ENCODE data around the gene REXO5. TPM values are rescaled to one million over a fixed set of nuclear protein-coding genes. Genes with fewer than 3 reads are reported as not detected.

REXO5 gene
- total and polyA plus RNA-seq, 7 donors = 0.63 to 1.8 (median 1.1) TPM

DNA sequence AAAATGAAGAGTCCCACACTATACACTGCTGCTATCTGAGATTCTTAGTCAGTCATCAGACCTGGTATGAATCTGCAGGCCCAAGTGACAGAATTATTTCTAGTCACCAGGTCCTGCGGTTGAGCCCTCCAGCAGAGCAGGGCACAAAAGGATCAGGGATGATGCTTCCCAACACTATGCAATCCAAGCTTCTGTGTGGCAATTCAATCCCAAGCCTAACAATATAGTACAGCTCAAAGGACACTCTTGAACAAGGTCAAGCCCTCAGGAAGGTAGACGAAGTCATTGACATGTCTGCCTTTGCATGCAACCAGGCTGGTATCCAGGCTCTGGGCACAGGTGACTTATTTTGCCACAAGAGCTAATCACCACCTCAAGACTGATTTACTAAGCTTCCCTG, 88.1 kb downstream of the REXO5 start:
- Histone ChIP-seq H3K27ac (no peak overlapping the region), H3K36me3 (ENCODE audit: insufficient read depth in 1 of 2, low read depth in 1 of 2) (peaks cover 5 to 21% of the 10 kb centered on the region in 2 donors), H3K4me3 (no peak overlapping the region), H3K4me1 (peaks cover 14% of the 10 kb centered on the region), H3K9me3 (no peaks in the 10 kb centered on the region), H3K27me3 (ENCODE audit: insufficient read depth in 3 of 3, low read length in 2 of 3) (no peaks in the 10 kb centered on the region)
- intact Hi-C loops (cut with DNase I) = no loop called here
- ATAC-seq (peak in 3 of 4 donors; percentile 56 to 86 (median 64)), DNase-seq (no peak)
- 65 to 73% (median 72%) methylated on average over 2 of the region's 2 CpGs for WGBS, 3 donors
- TF ChIP-seq, protein P1, sequence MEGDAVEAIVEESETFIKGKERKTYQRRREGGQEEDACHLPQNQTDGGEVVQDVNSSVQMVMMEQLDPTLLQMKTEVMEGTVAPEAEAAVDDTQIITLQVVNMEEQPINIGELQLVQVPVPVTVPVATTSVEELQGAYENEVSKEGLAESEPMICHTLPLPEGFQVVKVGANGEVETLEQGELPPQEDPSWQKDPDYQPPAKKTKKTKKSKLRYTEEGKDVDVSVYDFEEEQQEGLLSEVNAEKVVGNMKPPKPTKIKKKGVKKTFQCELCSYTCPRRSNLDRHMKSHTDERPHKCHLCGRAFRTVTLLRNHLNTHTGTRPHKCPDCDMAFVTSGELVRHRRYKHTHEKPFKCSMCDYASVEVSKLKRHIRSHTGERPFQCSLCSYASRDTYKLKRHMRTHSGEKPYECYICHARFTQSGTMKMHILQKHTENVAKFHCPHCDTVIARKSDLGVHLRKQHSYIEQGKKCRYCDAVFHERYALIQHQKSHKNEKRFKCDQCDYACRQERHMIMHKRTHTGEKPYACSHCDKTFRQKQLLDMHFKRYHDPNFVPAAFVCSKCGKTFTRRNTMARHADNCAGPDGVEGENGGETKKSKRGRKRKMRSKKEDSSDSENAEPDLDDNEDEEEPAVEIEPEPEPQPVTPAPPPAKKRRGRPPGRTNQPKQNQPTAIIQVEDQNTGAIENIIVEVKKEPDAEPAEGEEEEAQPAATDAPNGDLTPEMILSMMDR (IDR thresholded peaks at IDR 0.05) = no peak

DNA sequence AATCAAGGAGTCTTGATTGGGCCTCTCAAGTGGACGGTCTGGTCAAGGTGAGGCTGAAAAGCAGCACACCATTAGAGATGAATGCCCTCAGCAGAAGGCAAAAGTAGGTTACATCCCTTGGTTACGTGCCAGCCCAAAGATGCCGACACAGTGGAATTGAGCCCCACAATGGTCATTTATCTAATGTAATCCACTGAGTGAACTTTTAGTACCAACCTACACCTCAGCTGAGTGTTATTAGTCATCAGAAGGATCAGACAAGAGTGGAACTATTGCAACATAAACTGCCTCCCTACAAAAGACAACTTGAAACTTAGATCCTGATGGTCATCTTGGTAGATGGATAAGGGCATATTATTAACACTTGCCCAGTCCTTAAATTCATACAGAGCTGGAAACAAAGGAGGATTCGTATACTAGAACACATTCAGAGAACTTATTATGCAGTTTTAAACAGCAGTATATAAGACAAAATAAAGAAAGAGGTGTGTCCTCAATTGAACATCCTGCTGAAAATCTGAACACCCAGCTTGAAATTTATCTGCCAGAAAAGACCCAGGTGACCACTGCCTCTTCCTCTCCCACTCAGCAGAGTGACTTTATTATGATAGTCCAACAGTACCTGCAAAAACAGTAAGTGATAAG, 91.0 kb downstream of the REXO5 start:
- 65 to 77% (median 70%) methylated on average over 4 of the region's 4 CpGs for WGBS, 3 donors
- Histone ChIP-seq H3K27ac (peak overlapping the region; percentile 7), H3K36me3 (ENCODE audit: insufficient read depth in 1 of 2, low read depth in 1 of 2) (peaks cover 5 to 21% of the 10 kb centered on the region in 2 donors), H3K27me3 (ENCODE audit: insufficient read depth in 3 of 3, low read length in 2 of 3) (no peaks in the 10 kb centered on the region), H3K4me1 (peaks cover 22% of the 10 kb centered on the region), H3K9me3 (no peaks in the 10 kb centered on the region), H3K4me3 (no peak overlapping the region)
- TF ChIP-seq, protein P1 (IDR thresholded peaks at IDR 0.05) = no peak
- ATAC-seq = peak in 3 of 4 donors; percentile 27 to 46 (median 33)
- peak; percentile 56 to 73 for DNase-seq
- intact Hi-C loops (cut with DNase I) = loop anchor here in 1 of 2 donors (5.0 kb wide), 1 partner anchor 45 kb away; no protein-coding TSS in a partner anchor

DNA sequence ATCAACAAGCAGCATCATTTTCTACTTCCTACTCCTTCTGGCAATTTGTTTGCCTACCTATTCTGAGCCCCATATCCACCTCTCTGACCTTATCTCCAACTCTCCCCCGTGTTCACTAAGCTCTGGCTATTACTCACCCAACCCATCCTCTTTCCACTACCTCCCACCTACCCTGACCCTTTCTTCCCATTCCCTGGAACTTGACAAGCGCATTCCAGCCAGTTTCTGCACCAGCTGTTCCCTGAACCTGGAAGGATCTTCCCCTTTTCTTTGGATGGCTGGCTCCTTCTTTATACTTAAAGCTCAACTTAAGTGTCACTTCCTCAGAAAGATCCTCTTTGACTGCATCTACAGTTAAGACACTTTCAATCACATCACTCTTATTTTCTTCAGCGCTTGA, 91.6 kb downstream of the REXO5 start:
- TF ChIP-seq, protein P1 (IDR thresholded peaks at IDR 0.05) = no peak
- ATAC-seq (no peak), DNase-seq (no peak)
- Histone ChIP-seq H3K27me3 (ENCODE audit: insufficient read depth in 3 of 3, low read length in 2 of 3) (no peaks in the 10 kb centered on the region), H3K27ac (peak overlapping the region; percentile 19), H3K9me3 (no peaks in the 10 kb centered on the region), H3K36me3 (ENCODE audit: insufficient read depth in 1 of 2, low read depth in 1 of 2) (peaks cover 5 to 21% of the 10 kb centered on the region in 2 donors), H3K4me3 (peak overlapping the region; percentile 91), H3K4me1 (peaks cover 24% of the 10 kb centered on the region)
- 68 to 71% (median 70%) methylated on average over 3 of the region's 3 CpGs for WGBS, 3 donors
- intact Hi-C loops (cut with DNase I) = loop anchor here in 1 of 2 donors (5.0 kb wide), 1 partner anchor 46 kb away; no protein-coding TSS in a partner anchor

DNA sequence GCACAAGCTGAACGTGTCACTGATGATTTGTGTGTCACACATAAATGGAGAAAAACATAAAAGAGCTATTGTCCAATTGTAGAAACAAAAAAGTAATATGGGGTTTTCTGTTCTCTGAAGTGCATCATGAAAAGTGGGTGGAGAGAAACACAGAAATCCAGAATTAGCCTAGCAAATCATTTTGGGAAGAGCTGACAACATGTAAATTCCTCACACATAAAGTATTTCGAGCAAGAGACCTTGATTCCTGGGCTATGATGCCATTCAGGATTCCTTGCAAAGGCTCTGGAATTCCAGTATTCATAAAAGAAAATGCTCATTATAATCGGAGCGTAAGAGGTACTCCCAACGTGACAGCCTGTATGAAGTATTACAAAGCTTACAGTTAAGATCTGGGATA, 92.7 kb downstream of the REXO5 start:
- intact Hi-C loops (cut with DNase I) = loop anchor here in 1 of 2 donors (5.0 kb wide), 1 partner anchor 47 kb away; no protein-coding TSS in a partner anchor
- WGBS, 3 donors = 9 to 15% (median 14%) methylated on average over 5 of the region's 5 CpGs
- DNase-seq (no peak), ATAC-seq (no peak)
- no peaks in the 10 kb centered on the region for H3K9me3 ChIP-seq
- H3K4me3 ChIP-seq = peak overlapping the region; percentile 91
- TF ChIP-seq, protein P1 (IDR thresholded peaks at IDR 0.05) = no peak
- H3K27me3 ChIP-seq (ENCODE audit: insufficient read depth in 3 of 3, low read length in 2 of 3) = no peaks in the 10 kb centered on the region
- H3K4me1 ChIP-seq = peaks cover 30% of the 10 kb centered on the region
- H3K27ac ChIP-seq = peak overlapping the region; percentile 96
- peaks cover 5 to 21% of the 10 kb centered on the region in 2 donors for H3K36me3 ChIP-seq (ENCODE audit: insufficient read depth in 1 of 2, low read depth in 1 of 2)

Other genes with a start within 250 kb of the REXO5 start
- not detected for gene ACSM2B, start 230.2 kb upstream of the REXO5 start, total RNA-seq
- under 1 TPM in 1 of 3 donors, not detected in 2; 0.25 TPM for gene ACSM2B, start 230.2 kb upstream of the REXO5 start, polyA plus RNA-seq
- under 1 TPM in 2 of 4 donors, not detected in 2; 0.15 to 0.48 TPM for gene ACSM1, start 108.8 kb upstream of the REXO5 start, total RNA-seq
- gene ACSM1, start 108.8 kb upstream of the REXO5 start, polyA plus RNA-seq = under 1 TPM in 1 of 3 donors, not detected in 2; 0.29 TPM
- gene THUMPD1, start 64.7 kb upstream of the REXO5 start, total RNA-seq = 10 to 100 TPM; 15.2 to 29.5 (median 23.4) TPM
- gene THUMPD1, start 64.7 kb upstream of the REXO5 start, polyA plus RNA-seq = 10 to 100 TPM; 13.0 to 20.5 (median 14.9) TPM
- 1 to 10 TPM in 2 of 4 donors, under 1 TPM in 2; 0.34 to 6.5 (median 2.4) TPM for gene ACSM3, start 42.5 kb upstream of the REXO5 start, total RNA-seq
- under 1 TPM; 0.13 to 0.86 (median 0.56) TPM for gene ACSM3, start 42.5 kb upstream of the REXO5 start, polyA plus RNA-seq
- gene ERI2, start 55 bp upstream of the REXO5 start, total RNA-seq = 1 to 10 TPM; 4.2 to 9.5 (median 7.9) TPM
- 10 to 100 TPM in 1 of 3 donors, 1 to 10 TPM in 2; 3.6 to 14.9 (median 5.4) TPM for gene ERI2, start 55 bp upstream of the REXO5 start, polyA plus RNA-seq
- gene DCUN1D3, start 93.8 kb downstream of the REXO5 start, total RNA-seq = 10 to 100 TPM in 2 of 4 donors, 1 to 10 TPM in 2; 6.8 to 19.6 (median 11.6) TPM
- 1 to 10 TPM; 2.2 to 8.7 (median 8.6) TPM for gene DCUN1D3, start 93.8 kb downstream of the REXO5 start, polyA plus RNA-seq
- 10 to 100 TPM; 27.2 to 47.9 (median 32.7) TPM for gene LYRM1, start 94.2 kb downstream of the REXO5 start, total RNA-seq
- gene LYRM1, start 94.2 kb downstream of the REXO5 start, polyA plus RNA-seq = 10 to 100 TPM; 33.6 to 54.0 (median 53.8) TPM